Measurements from ENCODE around the gene F11R. TPM values are rescaled to one million over a fixed set of nuclear protein-coding genes. Genes with fewer than 3 reads are reported as not detected.

Gene F11R
- total and polyA plus RNA-seq, 2 donors (not counting 1 experiment from before 2014, with no cell fraction given): 16.4 to 17.3 TPM

DNA sequence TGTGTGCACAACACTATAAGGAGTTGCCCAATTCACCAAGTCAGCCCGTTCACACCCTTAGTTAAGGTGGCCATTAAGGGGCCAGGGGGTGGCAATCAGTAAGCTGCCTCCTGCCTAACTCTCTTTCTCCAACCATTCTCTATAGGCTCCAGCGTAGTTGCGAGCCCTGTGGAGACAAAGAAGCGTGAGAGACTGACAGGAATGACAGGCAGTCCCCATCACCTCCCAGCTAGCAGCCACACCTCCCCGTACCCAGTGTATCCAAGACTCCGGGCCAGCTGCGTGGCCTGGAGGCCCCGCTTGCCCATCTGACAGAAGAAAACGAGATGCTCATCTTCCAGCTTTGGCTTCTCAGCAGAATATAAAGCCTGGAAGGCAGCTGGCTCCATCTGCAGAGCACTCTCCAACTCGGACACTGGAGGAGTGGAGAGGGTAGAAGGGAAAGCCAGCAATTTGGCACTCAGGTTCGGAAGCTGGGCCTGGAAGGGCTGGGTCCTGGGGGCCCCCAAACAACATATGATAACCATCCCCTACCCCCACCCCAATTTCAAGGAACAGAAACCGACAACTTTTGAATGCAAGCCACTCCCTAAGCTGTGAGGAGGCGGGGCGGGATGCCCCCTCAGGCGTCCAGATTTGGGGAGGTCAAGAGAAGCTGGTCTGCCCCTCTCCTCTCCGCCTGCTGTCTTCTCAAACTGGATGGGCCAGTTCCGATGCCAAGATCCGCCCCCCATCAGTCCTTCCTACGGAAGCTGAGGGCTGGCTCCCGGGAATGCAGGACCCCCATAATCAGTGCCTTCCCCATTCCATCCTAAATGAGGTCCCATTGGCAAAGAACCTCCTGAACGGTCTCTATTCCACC is 16.9 kb upstream of the F11R start:
- Histone ChIP-seq H4K20me1 (ENCODE audit: control insufficient read depth, insufficient read depth, low read length, poor library complexity, severe bottlenecking) (peaks cover 7% of the 10 kb centered on the region), H3K9me3 (ENCODE audit: control extremely low read depth in 1 of 3, control insufficient read depth in 2 of 3, insufficient read depth in 1 of 3, low read length in 2 of 3) (no peaks in the 10 kb centered on the region), H3K9ac (ENCODE audit: low read length) (peak overlapping the region; percentile 81), H3K36me3 (replicated peaks in 1 of 2; ENCODE audit: control extremely low read depth in 1 of 2, control insufficient read depth in 1 of 2, extremely low read depth in 1 of 2, insufficient read depth in 2 of 2, low read length in 1 of 2) (peaks cover 2 to 37% of the 10 kb centered on the region in 2 experiments), H3K79me2 (ENCODE audit: control insufficient read depth, insufficient read depth, low read length) (peaks cover 63% of the 10 kb centered on the region), H3K27me3 (replicated peaks in 1 of 4; ENCODE audit: control extremely low read depth in 1 of 4, control insufficient read depth in 3 of 4, insufficient read depth in 4 of 4, low read length in 3 of 4) (no peaks in the 10 kb centered on the region), H3K4me3 (ENCODE audit: control extremely low read depth in 1 of 5, extremely low read depth in 1 of 5, insufficient read depth in 1 of 5, low read depth in 2 of 5, low read length in 4 of 5) (peak overlapping the region; percentile 56 to 98 (median 94)), H2AFZ (ENCODE audit: insufficient read depth, low read depth, low read length, poor library complexity, severe bottlenecking) (peak overlapping the region; percentile 73), H3K27ac (ENCODE audit: low read length in 2 of 2) (peak overlapping the region; percentile 81 to 94), H3K4me1 (ENCODE audit: control insufficient read depth in 2 of 2, insufficient read depth in 2 of 2, low read length in 2 of 2) (peaks cover 43 to 71% of the 10 kb centered on the region in 2 donors), H3K4me2 (replicated peaks; ENCODE audit: low read depth, low read length, poor library complexity, severe bottlenecking) (peak overlapping the region; percentile 84)
- peak; percentile 57 for DNase-seq
- no peak for ATAC-seq (ENCODE audit: low read depth)
- TF ChIP-seq EZH2 (IDR thresholded peaks at IDR 0.05; ENCODE audit: borderline replicate concordance, insufficient read depth, low read depth, low read length, poor library complexity, severe bottlenecking): no peak
- ChIA-PET POLR2A (interaction anchor here (0.6 to 2.2 kb wide), 7 partner anchors 9 to 80 kb away, joined by 3 to 9 read pairs (median 6); partner anchors contain the start of genes ARHGAP30, F11R, NIT1 and PFDN2), CTCF (interaction anchor here (1.0 to 5.9 kb wide), 7 partner anchors 17 to 101 kb away, joined by 4 to 55 read pairs (median 7); partner anchors contain the start of genes ARHGAP30, F11R and KLHDC9)
- no peaks in the 10 kb centered on the region for H3K9me3 Mint-ChIP-seq (ENCODE audit: insufficient read depth)
- peak overlapping the region; percentile 97 for H3K27ac Mint-ChIP-seq
- H3K27me3 Mint-ChIP-seq: no peaks in the 10 kb centered on the region
- WGBS (ENCODE audit: insufficient coverage): 63% methylated on average over 13 of the region's 21 CpGs
- peaks cover 50% of the 10 kb centered on the region for H3K4me1 Mint-ChIP-seq
- H3K4me3 Mint-ChIP-seq: peak overlapping the region; percentile 93
- intact Hi-C loops (cut with micrococcal nuclease): loop anchor here (1.0 to 2.0 kb wide), 2 partner anchors 8 to 17 kb away; partner anchors contain the start of gene F11R

GRCh38 chr1:161033751-161034150 is 12.8 kb upstream of the F11R start:
- DNase-seq (no peak), ATAC-seq (ENCODE audit: low read depth) (no peak)
- ChIA-PET CTCF (interaction anchor here (0.6 to 1.2 kb wide), 2 partner anchors 36 to 932 kb away, joined by 3 to 5 read pairs; no protein-coding TSS in a partner anchor), POLR2A (no interaction called here)
- Mint-ChIP-seq H3K9me3 (ENCODE audit: insufficient read depth) (no peaks in the 10 kb centered on the region), H3K4me1 (peaks cover 22% of the 10 kb centered on the region), H3K4me3 (no peak overlapping the region), H3K27me3 (no peaks in the 10 kb centered on the region), H3K27ac (no peak overlapping the region)
- Histone ChIP-seq H3K4me2 (replicated peaks; ENCODE audit: low read depth, low read length, poor library complexity, severe bottlenecking) (no peak overlapping the region), H3K79me2 (ENCODE audit: control insufficient read depth, insufficient read depth, low read length) (peaks cover 55% of the 10 kb centered on the region), H3K9me3 (ENCODE audit: control extremely low read depth in 1 of 3, control insufficient read depth in 2 of 3, insufficient read depth in 1 of 3, low read length in 2 of 3) (no peaks in the 10 kb centered on the region), H3K4me3 (ENCODE audit: control extremely low read depth in 1 of 5, extremely low read depth in 1 of 5, insufficient read depth in 1 of 5, low read depth in 2 of 5, low read length in 4 of 5) (no peak overlapping the region), H4K20me1 (ENCODE audit: control insufficient read depth, insufficient read depth, low read length, poor library complexity, severe bottlenecking) (no peaks in the 10 kb centered on the region), H2AFZ (ENCODE audit: insufficient read depth, low read depth, low read length, poor library complexity, severe bottlenecking) (no peak overlapping the region), H3K4me1 (ENCODE audit: control insufficient read depth in 2 of 2, insufficient read depth in 2 of 2, low read length in 2 of 2) (peaks cover 26 to 38% of the 10 kb centered on the region in 2 donors), H3K36me3 (replicated peaks in 1 of 2; ENCODE audit: control extremely low read depth in 1 of 2, control insufficient read depth in 1 of 2, extremely low read depth in 1 of 2, insufficient read depth in 2 of 2, low read length in 1 of 2) (no peaks in the 10 kb centered on the region), H3K9ac (ENCODE audit: low read length) (no peak overlapping the region), H3K27ac (ENCODE audit: low read length in 2 of 2) (no peak overlapping the region), H3K27me3 (replicated peaks in 1 of 4; ENCODE audit: control extremely low read depth in 1 of 4, control insufficient read depth in 3 of 4, insufficient read depth in 4 of 4, low read length in 3 of 4) (no peaks in the 10 kb centered on the region)
- no peak for TF ChIP-seq CTCF (IDR thresholded peaks at IDR 0.05)
- TF ChIP-seq EZH2 (IDR thresholded peaks at IDR 0.05; ENCODE audit: borderline replicate concordance, insufficient read depth, low read depth, low read length, poor library complexity, severe bottlenecking): no peak
- 95% methylated on average over 3 of the region's 3 CpGs for WGBS (ENCODE audit: insufficient coverage)
- intact Hi-C loops (cut with micrococcal nuclease): no loop called here
